Measurements from ENCODE around the gene PAPLN.

PAPLN gene

DNA sequence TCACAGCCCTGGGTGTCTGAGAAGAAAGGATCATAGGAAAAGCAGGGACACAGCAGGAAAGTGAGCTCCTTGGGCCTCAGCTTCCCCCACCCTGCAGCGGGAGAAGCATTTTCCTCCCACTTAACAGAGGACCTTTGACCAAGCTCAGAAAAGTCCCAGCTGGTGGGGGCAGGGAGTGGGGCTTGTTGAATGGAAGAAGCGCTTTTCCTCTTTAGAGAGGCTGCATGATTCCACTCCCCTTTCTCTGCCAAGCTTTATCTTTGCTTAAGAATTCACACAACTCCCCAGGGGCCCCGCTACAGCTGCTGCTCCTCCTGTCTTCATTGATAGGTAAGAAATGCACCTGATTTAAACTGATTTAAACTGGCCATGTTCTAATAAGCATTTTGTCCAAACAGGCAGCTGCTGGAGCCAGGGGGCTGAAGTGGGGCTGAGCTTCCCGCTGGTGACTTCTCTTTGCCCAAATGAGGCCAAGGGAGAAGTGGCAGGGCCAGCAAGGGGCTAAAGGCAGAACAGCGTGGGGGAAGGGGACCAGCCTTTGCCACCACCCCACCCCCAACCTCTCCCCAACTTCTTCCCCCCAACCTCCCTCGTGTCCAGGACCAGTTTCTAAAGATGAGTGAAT is 1.7 kb upstream of the PAPLN start (continued):
- TF ChIP-seq, protein P1, sequence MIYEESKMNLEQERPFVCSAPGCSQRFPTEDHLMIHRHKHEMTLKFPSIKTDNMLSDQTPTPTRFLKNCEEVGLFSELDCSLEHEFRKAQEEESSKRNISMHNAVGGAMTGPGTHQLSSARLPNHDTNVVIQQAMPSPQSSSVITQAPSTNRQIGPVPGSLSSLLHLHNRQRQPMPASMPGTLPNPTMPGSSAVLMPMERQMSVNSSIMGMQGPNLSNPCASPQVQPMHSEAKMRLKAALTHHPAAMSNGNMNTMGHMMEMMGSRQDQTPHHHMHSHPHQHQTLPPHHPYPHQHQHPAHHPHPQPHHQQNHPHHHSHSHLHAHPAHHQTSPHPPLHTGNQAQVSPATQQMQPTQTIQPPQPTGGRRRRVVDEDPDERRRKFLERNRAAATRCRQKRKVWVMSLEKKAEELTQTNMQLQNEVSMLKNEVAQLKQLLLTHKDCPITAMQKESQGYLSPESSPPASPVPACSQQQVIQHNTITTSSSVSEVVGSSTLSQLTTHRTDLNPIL (CRISPR knock-in tag; IDR thresholded peaks at IDR 0.05; ENCODE audit: low read depth), result no peak
- TF ChIP-seq TCF4 (CRISPR knock-in tag; IDR thresholded peaks at IDR 0.05; ENCODE audit: borderline replicate concordance), result no peak

DNA sequence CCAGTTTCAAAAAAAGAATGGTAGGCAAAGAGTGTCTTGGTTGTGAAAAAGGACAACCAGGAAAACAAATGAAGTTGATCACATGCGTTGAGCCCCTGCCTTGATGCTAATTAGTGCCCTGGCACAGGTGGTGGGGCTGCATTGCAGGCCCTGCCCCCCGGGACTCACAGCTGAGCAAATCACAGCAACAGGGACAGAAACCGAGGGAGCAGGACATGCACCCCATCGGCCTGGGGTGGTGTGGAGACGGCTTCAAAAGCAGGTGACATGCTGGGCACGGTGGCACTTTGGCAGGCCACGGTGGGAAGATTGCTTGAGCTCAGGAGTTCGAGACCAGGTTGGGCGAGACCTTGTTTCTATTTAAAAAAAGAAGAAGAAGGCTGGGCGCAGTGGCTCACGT is 1.1 kb upstream of the PAPLN start:
- no peak for ATAC-seq
- TF ChIP-seq, protein P2, sequence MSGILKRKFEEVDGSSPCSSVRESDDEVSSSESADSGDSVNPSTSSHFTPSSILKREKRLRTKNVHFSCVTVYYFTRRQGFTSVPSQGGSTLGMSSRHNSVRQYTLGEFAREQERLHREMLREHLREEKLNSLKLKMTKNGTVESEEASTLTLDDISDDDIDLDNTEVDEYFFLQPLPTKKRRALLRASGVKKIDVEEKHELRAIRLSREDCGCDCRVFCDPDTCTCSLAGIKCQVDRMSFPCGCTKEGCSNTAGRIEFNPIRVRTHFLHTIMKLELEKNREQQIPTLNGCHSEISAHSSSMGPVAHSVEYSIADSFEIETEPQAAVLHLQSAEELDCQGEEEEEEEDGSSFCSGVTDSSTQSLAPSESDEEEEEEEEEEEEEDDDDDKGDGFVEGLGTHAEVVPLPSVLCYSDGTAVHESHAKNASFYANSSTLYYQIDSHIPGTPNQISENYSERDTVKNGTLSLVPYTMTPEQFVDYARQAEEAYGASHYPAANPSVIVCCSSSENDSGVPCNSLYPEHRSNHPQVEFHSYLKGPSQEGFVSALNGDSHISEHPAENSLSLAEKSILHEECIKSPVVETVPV (CRISPR knock-in tag; IDR thresholded peaks at IDR 0.05), result no peak
- TF ChIP-seq ZFP3 (CRISPR knock-in tag; IDR thresholded peaks at IDR 0.05) (no peak), ZNF565 (CRISPR knock-in tag; conservative IDR thresholded peaks at IDR 0.05; ENCODE audit: low read depth) (no peak), TCF4 (CRISPR knock-in tag; IDR thresholded peaks at IDR 0.05; ENCODE audit: borderline replicate concordance) (no peak), SNAI2 (CRISPR knock-in tag; IDR thresholded peaks at IDR 0.05) (no peak), GLIS3 (CRISPR knock-in tag; IDR thresholded peaks at IDR 0.05) (no peak), CSDC2 (CRISPR knock-in tag; IDR thresholded peaks at IDR 0.05) (no peak), ESRRG (CRISPR knock-in tag; IDR thresholded peaks at IDR 0.05) (no peak), PPARA (CRISPR knock-in tag; IDR thresholded peaks at IDR 0.05; ENCODE audit: borderline replicate concordance) (no peak), ARNTL (CRISPR knock-in tag; IDR thresholded peaks at IDR 0.05; ENCODE audit: borderline replicate concordance, low read depth) (no peak), ZNF70 (CRISPR knock-in tag; IDR thresholded peaks at IDR 0.05) (no peak), OSR1 (CRISPR knock-in tag; IDR thresholded peaks at IDR 0.05) (no peak), RARB (CRISPR knock-in tag; IDR thresholded peaks at IDR 0.05) (no peak)
- TF ChIP-seq, protein P3, sequence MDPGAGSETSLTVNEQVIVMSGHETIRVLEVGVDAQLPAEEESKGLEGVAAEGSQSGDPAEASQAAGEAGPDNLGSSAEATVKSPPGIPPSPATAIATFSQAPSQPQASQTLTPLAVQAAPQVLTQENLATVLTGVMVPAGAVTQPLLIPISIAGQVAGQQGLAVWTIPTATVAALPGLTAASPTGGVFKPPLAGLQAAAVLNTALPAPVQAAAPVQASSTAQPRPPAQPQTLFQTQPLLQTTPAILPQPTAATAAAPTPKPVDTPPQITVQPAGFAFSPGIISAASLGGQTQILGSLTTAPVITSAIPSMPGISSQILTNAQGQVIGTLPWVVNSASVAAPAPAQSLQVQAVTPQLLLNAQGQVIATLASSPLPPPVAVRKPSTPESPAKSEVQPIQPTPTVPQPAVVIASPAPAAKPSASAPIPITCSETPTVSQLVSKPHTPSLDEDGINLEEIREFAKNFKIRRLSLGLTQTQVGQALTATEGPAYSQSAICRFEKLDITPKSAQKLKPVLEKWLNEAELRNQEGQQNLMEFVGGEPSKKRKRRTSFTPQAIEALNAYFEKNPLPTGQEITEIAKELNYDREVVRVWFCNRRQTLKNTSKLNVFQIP (CRISPR knock-in tag; IDR thresholded peaks at IDR 0.05; ENCODE audit: borderline replicate concordance, low read depth), result no peak
- TF ChIP-seq, protein P1 (CRISPR knock-in tag; IDR thresholded peaks at IDR 0.05; ENCODE audit: low read depth), result no peak

GRCh38 chr14:73236752-73237218 is 521 bp upstream of the PAPLN start:
- TF ChIP-seq PATZ1 (CRISPR knock-in tag; IDR thresholded peaks at IDR 0.05; ENCODE audit: borderline replicate concordance), result no peak
- TF ChIP-seq BACH2 (CRISPR knock-in tag; IDR thresholded peaks at IDR 0.05; ENCODE audit: borderline replicate concordance), result no peak
- no peak for TF ChIP-seq TOX (CRISPR knock-in tag; IDR thresholded peaks at IDR 0.05; ENCODE audit: borderline replicate concordance)
- TF ChIP-seq, protein P1 (CRISPR knock-in tag; IDR thresholded peaks at IDR 0.05; ENCODE audit: low read depth), result no peak
- no peak for TF ChIP-seq PPARA (CRISPR knock-in tag; IDR thresholded peaks at IDR 0.05; ENCODE audit: borderline replicate concordance)
- TF ChIP-seq CSDC2 (CRISPR knock-in tag; IDR thresholded peaks at IDR 0.05), result no peak
- TF ChIP-seq ZFP30 (CRISPR knock-in tag; IDR thresholded peaks at IDR 0.05), result no peak
- no peak for TF ChIP-seq SNAI2 (CRISPR knock-in tag; IDR thresholded peaks at IDR 0.05)
- TF ChIP-seq ISL1 (CRISPR knock-in tag; IDR thresholded peaks at IDR 0.05), result no peak
- TF ChIP-seq RARB (CRISPR knock-in tag; IDR thresholded peaks at IDR 0.05), result no peak
- TF ChIP-seq ZNF70 (CRISPR knock-in tag; IDR thresholded peaks at IDR 0.05), result no peak
- no peak for TF ChIP-seq ZFP3 (CRISPR knock-in tag; IDR thresholded peaks at IDR 0.05)
- TF ChIP-seq OSR1 (CRISPR knock-in tag; IDR thresholded peaks at IDR 0.05), result no peak
- ATAC-seq, result no peak

All from SK-N-SH treated with all-trans-retinoic acid at 6 μM for 48 hours (cell line).